Right cardiac atrium (tissue), 5 donors: Measurements from ENCODE around the gene SSR4. TPM values are rescaled to one million over a fixed set of nuclear protein-coding genes. Genes with fewer than 3 reads are reported as not detected.
"Not testable (repeated sequence)": the region's sequence is repeated elsewhere in the genome, so short reads cannot be mapped to it uniquely, and the experiment has no call there.

Source experiments
- ATAC-seq, 2 donors: fragments of 200-7000 bp; cut with Tn5 transposase; one replicate each; pipeline versions ENCODE4 v1.8.0 to v1.9.1; 2020; ENCODE audit warnings: moderate library complexity in 2 of 2, mild to moderate bottlenecking in 1 of 2
- DNase-seq, 3 donors: peaks; one replicate each; pipeline ENCODE4 v3.0.0-alpha.2; 2020
- H3K27ac ChIP-seq: one replicate; pipeline ENCODE4 v1.5.1; 2013; ENCODE audit warnings: mild to moderate bottlenecking, low read length, control low read depth, moderate library complexity
- H3K27me3 ChIP-seq: one replicate; pipeline ENCODE4 v1.6.1; 2013; ENCODE audit not compliant: control insufficient read depth, insufficient read depth
- H3K4me1 ChIP-seq: one replicate; pipeline ENCODE4 v1.6.1; 2013; ENCODE audit warnings: low read length; ENCODE audit not compliant: control insufficient read depth, insufficient read depth
- H3K4me3 ChIP-seq: one replicate; pipeline ENCODE4 v1.5.1; 2013; ENCODE audit warnings: low read length, control low read depth
- H3K9me3 ChIP-seq: one replicate; pipeline ENCODE4 v1.6.1; 2013; ENCODE audit warnings: low read length; ENCODE audit not compliant: control insufficient read depth
- WGBS: extraction: QIAGEN DNeasy Blood & Tissue Kit; methylation state at CpG from one replicate; pipeline ENCODE4 v1.1.7; 2013; 5-methylcytosine and 5-hydroxymethylcytosine counted together
- intact Hi-C, 4 donors: fragments of 100-400 bp; cut with DNase I; formaldehyde crosslinking; loops; one replicate each; pipeline versions ENCODE4 v1.11.0 to v1.14.0; 2022 to 2023
- long read RNA-seq, 4 donors: library from polyadenylated mRNA; unstranded; transcript quantifications; one replicate each; pipeline ENCODE4 v2.0.0, GENCODE V29; 2020 to 2021
- polyA plus RNA-seq: library from polyadenylated mRNA; stranded (reverse); fragments of 200-250 nt; gene quantifications from one replicate; pipeline ENCODE4 v1.2.3, GENCODE V29; 2013
- total RNA-seq, 4 donors: library from RNA; stranded (reverse); fragmentation: NEBNext Ultra II Directional; extraction: Animal tissue kit (Norgen Biotek cat#: 25700); gene quantifications; one replicate each; pipeline ENCODE4 v1.2.1, GENCODE V29; 2021
- donor health status: healthy with polysubstance abuse.
- donor health status: DM: no; HTN: yes; CAD: no.
- donor health status: DM: no; HTN: no; CAD: no.
- donor health status: DM: no; HTN: yes; CAD: no; lungs with severe emphysema.
- donor health status: DM: yes; HTN: yes; CAD: no.

SSR4 gene
- total RNA-seq, result 100 to 1,000 TPM; 162 to 208 (median 193) TPM
- polyA plus RNA-seq, result 336 TPM
- long read RNA-seq, donor 1, transcript SSR4-203 (6 exons, 643 nt), result major isoform, 73 of 84 reads
- long read RNA-seq, donor 1, partial matches to known transcripts, result 1 of 84 reads
- long read RNA-seq, donor 1, other reads (novel, unspliced or antisense), result 7 of 84 reads
- long read RNA-seq, donor 2, transcript SSR4-203 (6 exons, 643 nt), result major isoform, 78 of 96 reads
- long read RNA-seq, donor 2, partial matches to known transcripts, result 14 of 96 reads
- long read RNA-seq, donor 2, other reads (novel, unspliced or antisense), result 0 of 96 reads
- long read RNA-seq, donor 3, transcript SSR4-203 (6 exons, 643 nt), result major isoform, 44 of 70 reads
- long read RNA-seq, donor 3, partial matches to known transcripts, result 12 of 70 reads
- long read RNA-seq, donor 3, other reads (novel, unspliced or antisense), result 10 of 70 reads
- long read RNA-seq, donor 4, transcript SSR4-203 (6 exons, 643 nt), result major isoform, 44 of 54 reads
- long read RNA-seq, donor 4, partial matches to known transcripts, result 2 of 54 reads
- long read RNA-seq, donor 4, other reads (novel, unspliced or antisense), result 3 of 54 reads

DNA sequence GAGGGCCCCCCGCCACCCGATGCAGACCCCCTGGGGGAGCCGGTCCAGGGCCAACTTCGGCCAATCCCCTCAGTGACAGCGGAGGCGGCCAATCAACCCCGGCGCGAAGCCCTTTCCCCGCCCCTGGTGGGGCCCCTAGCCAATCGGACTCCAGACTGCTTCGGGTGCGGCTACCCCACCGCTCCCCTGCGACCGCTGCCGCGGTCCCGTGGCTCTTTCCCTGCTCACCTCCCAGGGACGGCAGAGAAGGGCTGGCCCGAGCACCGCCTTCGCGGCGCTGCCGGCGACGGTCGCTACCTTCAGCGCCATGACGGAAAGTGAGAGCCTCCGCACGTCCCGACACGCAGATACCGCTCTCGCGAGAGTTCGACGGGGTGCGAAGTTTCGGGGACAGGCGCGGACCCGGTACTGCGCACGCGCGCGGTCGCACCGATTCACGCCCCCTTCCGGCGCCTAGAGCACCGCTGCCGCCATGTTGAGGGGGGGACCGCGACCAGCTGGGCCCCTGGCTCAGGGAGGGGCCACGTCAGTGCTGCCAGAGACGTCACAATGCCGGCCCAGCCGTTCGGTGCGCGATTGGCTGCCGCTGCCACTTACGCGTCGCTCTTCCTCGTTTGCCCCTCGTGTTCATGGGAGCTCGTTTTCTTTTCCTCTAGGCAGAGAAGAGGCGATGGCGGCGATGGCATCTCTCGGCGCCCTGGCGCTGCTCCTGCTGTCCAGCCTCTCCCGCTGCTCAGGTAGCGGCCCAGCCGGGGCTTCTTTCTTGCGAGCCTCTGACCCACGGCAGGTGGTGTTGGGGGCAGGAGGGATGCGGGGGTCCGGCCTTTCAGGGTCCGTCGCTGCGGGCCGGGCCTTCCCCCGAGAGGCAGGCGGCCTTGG lies at the start of gene SSR4, which contains the start of gene IDH3G:
Gene SSR4 (plus strand): TSS at position 651 of the 879 bp plus-strand sequence. CDS start 20 bp downstream, at position 671.
Gene IDH3G (minus strand): TSS at position 358 of the 879 bp plus-strand sequence. CDS start 49 bp downstream, at position 309.
- peak; percentile 94 to 97 (median 97) for DNase-seq
- under 1% methylated on average over 92 of the region's 92 CpGs for WGBS
- intact Hi-C loops, result loop anchor here in 1 of 4 donors (10.0 kb wide), 1 partner anchor 131 kb away; the partner anchor contains the start of gene ARHGAP4
- ATAC-seq, result peak; percentile 95 to 96
- Histone ChIP-seq H3K4me3 (peak within 1 kb of the TSS; percentile 90), H3K9me3 (no peaks in the 10 kb centered on the region), H3K27me3 (no peaks in the 10 kb centered on the region), H3K27ac (peak within 1 kb of the TSS; percentile 95), H3K4me1 (peaks cover 4% of the 10 kb centered on the region)

DNA sequence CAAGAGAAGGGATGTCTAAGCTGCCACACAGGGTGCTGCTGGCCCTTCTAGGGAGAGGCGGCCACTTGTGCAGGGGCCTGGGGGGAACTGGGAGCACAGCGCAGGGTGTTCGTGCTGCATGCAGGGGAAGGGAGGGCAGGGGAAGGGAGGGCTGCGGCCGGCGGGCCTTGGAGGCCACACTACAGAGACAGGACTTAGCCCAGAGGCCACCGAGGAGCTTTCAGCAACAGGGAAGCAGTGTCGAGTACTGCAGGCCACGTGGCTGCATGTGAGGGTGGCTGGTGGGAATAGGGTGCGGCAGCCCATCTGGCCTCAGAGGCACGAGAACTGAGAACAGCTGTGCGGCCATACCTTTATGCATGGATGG lies 49.4 kb upstream of the SSR4 start:
- H3K27ac ChIP-seq, H3K27me3 ChIP-seq, H3K4me3 ChIP-seq, DNase-seq, intact Hi-C loops, H3K9me3 ChIP-seq, ATAC-seq, H3K4me1 ChIP-seq: not testable (repeated sequence)
- WGBS, result 25% methylated on average over 12 of the region's 12 CpGs

DNA sequence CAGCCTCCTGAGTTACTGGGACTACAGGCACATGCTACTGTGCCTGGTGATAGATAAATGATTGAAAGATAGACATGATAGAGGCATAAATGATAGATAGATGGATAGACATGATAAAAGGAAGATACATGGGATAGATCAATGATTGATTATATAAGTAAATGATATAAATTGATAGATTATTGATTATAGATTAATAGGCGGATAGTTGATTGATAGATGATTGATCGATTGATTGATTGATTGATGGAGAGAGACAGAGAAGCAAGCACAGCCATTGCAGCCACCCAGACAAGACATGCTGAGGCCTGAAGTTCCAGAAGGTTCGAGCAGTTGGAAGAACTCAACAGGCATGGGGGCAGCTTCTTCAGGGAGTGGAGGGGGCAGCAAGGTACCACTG lies 48.1 kb upstream of the SSR4 start:
- DNase-seq (no peak), ATAC-seq (no peak)
- no peaks in the 10 kb centered on the region for H3K9me3 ChIP-seq
- H3K27ac ChIP-seq, result no peak overlapping the region
- intact Hi-C loops, result no loop called here
- H3K27me3 ChIP-seq, result no peaks in the 10 kb centered on the region
- 86% methylated on average over 3 of the region's 3 CpGs for WGBS
- no peak overlapping the region for H3K4me3 ChIP-seq
- no peaks in the 10 kb centered on the region for H3K4me1 ChIP-seq

DNA sequence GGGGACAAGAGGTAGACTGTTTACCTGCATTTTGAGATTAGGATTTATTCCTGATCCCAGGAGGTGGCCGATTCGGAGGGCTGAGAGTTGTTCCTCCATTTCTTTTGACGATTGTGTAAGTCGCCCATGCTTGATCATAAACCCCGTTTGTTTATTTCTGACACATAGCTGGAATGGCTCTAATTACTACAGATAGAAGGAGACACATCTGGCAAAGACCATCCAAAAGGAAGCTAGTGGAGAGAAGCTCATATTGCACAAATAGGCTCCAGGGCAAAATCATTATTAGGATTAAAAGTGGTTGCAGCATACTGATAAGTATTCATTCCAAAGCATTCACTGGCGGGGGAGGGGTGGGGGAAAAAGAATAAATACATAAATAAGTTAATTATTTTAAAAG lies 47.5 kb upstream of the SSR4 start:
- not testable (repeated sequence) for ATAC-seq

DNA sequence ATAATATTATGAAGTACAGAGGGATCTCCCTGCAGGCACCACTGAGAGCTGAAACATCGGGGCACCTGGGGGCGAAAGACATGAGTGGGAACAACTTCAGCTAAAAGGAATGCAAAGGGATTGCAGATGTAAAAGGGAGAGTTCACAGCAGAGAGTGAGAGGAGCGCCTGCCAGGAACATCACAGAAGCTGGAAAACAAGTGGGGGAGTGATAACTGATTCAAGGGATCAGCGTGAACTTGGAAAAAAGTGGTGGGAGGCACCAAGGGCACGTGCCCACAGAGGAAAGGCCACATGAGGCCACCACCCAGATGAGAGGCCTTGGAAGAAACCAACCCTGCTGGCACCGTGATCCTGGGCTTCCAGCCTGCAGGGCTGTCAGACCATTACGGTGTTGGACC lies 45.5 kb upstream of the SSR4 start:
- not testable (repeated sequence) for ATAC-seq

More for the DNA sequence above, 47.5 kb upstream of the SSR4 start:
- WGBS, result 78% methylated on average over 6 of the region's 6 CpGs
- H3K4me1 ChIP-seq, H3K27me3 ChIP-seq, DNase-seq, H3K4me3 ChIP-seq, H3K27ac ChIP-seq, H3K9me3 ChIP-seq, intact Hi-C loops: not testable (repeated sequence)

DNA sequence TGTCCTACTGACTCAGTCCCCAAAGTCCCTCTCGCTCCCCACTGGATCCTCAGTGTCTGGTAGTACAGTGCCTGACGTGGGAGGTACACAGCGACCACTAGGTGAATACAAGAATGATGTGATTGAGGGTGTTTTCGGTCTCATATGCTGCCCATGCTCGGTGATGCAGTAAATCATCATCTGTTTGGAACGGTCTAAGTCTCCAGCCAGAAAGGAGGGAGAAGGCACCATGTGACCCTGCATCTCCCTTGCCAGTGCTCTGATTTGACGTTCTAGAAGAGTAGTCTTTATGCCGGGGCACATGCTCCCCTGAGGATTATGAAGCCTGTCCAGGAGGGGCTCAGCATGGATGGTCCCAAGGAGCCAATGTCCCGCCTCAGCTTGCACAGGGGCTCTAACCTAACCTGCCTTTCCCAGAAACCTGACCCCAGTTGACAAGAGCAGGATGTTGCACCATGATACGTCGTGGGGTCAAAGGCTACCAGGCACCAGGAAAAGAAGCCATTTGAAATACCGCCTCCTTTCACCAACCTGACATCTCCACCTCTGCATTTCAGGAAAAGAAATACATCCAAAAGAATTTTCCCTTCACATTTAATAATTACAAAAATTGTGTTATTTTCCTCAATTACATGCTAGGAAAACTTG lies 44.2 kb upstream of the SSR4 start:
- Histone ChIP-seq H3K4me3 (no peak overlapping the region), H3K9me3 (no peaks in the 10 kb centered on the region), H3K27me3 (no peaks in the 10 kb centered on the region), H3K27ac (no peak overlapping the region), H3K4me1 (no peaks in the 10 kb centered on the region)
- 81% methylated on average over 12 of the region's 12 CpGs for WGBS
- intact Hi-C loops, result no loop called here
- no peak for ATAC-seq
- DNase-seq, result no peak

More for the DNA sequence above, 45.5 kb upstream of the SSR4 start:
- DNase-seq, H3K4me3 ChIP-seq, intact Hi-C loops, H3K4me1 ChIP-seq, H3K27ac ChIP-seq, H3K27me3 ChIP-seq, H3K9me3 ChIP-seq: not testable (repeated sequence)
- WGBS, result 85% methylated on average over 7 of the region's 7 CpGs

DNA sequence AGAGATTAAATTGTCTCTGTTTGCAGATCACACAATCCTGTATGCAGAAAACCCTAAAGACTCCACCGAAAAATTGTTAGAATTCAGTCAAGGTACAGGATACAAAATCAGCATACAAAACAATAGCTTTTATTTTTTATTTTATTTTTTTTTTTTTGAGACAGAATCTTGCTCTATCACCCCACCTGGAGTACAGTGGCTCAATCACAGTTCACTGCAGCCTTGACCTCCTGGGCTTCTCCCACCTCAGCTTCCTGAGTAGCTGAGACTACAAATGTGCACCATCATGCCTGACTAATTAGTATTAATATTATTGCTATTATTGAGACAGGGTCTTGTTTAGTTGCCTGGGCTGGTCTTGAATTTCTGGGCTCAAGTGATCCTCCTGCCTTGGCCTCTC lies 39.3 kb upstream of the SSR4 start:
- Histone ChIP-seq H3K9me3 (no peaks in the 10 kb centered on the region), H3K4me3 (no peak overlapping the region), H3K27ac (no peak overlapping the region), H3K27me3 (no peaks in the 10 kb centered on the region), H3K4me1 (no peaks in the 10 kb centered on the region)
- no peak for DNase-seq
- 68% methylated on average over 1 of the region's 1 CpG for WGBS
- no peak for ATAC-seq
- intact Hi-C loops, result no loop called here

DNA sequence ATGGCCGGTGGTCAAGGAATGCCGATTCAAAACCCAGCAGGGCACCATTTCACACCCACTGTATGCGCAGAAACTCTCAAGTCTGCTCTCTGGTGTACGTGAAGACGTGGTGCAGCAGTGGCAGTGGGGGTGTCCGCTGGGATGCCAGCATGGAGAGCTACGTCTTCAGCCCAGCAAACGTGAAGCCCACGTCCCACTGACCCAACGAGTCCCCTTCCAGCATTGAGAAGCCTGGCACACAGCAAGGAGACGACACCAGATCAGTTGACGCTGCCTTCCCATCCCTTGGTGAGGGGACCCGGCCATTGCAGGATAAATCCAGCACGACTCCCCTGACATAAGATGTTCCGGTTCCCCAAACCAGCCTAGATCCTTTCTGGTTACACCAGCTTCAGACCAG lies 32.6 kb upstream of the SSR4 start:
- 78% methylated on average over 15 of the region's 15 CpGs for WGBS
- no peaks in the 10 kb centered on the region for H3K27me3 ChIP-seq
- no peak for ATAC-seq
- no peak for DNase-seq
- H3K4me1 ChIP-seq, result no peaks in the 10 kb centered on the region
- H3K9me3 ChIP-seq, result no peaks in the 10 kb centered on the region
- no peak overlapping the region for H3K4me3 ChIP-seq
- no peak overlapping the region for H3K27ac ChIP-seq
- intact Hi-C loops, result loop anchor here in 2 of 4 donors (10.0 kb wide), 1 partner anchor 193 kb away; no protein-coding TSS in a partner anchor

DNA sequence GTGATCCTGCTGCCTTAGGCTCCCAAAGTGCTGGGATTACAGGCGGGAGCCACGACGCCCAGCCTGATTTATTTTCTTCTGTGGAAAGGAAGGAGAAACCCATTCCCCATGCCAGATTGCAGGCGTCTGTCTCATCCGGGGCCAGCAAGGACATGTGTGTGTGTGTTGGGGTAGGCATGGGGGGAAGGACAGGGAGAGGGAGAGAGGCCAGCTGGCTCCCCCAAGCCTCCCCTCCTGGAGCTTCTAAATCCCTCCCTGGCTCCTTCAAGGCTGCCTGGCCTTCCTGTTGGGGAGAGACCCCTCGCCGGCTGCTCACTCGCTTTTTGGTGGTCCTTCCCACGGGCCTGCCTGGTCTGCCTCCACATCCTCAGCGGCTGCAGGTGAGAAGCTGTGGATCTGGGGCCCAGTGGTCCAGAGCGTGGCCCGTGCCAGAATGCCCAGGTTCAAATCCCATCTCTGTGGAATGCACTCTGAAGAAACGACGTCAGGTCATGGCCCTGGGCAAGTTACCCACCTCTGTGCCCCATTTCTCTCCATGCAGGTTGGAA lies 31.8 kb upstream of the SSR4 start:
- H3K27me3 ChIP-seq, result no peaks in the 10 kb centered on the region
- intact Hi-C loops, result loop anchor here in 2 of 4 donors (10.0 kb wide), 1 partner anchor 192 kb away; no protein-coding TSS in a partner anchor

DNA sequence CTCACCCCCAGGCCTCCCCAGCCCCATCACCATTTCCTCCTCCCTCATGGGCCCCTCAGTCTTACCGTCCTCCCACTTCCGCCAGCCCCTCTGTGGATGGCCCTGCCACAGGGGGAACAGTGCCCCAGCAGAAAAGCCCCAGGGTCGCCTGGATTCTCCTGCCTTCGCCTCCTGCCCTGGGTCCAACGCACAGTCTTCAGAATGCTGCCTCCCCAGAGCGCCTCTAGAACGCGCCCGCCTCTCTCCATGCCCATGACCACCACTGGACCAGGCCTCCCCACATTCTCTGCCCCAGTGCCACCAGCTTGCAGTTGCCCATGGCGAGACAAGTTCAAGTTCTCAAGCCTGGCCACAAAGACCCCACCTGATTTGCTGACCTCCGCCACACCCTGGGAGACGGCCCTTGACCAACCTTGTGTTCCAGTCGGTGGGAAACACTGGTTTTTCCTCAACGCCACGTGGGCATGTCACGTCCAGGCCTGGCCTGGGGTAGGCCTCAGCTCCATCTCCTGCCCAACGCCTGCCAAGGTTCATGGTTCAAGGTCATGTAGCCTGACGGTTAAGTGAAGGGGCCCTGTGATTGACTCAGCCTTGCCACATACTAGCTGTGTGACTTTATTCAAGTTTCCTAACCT lies 31.1 kb upstream of the SSR4 start:
- intact Hi-C loops, result loop anchor here in 2 of 4 donors (10.0 kb wide), 1 partner anchor 191 kb away; no protein-coding TSS in a partner anchor
- DNase-seq, result peak in 2 of 3 donors; percentile 30 to 44
- Histone ChIP-seq H3K4me1 (no peaks in the 10 kb centered on the region), H3K9me3 (no peaks in the 10 kb centered on the region), H3K27me3 (no peaks in the 10 kb centered on the region), H3K4me3 (no peak overlapping the region), H3K27ac (no peak overlapping the region)
- WGBS, result 89% methylated on average over 15 of the region's 18 CpGs
- no peak for ATAC-seq

More for the DNA sequence above, 31.8 kb upstream of the SSR4 start:
- Histone ChIP-seq H3K27ac (no peak overlapping the region), H3K9me3 (no peaks in the 10 kb centered on the region), H3K4me3 (no peak overlapping the region), H3K4me1 (no peaks in the 10 kb centered on the region)
- no peak for ATAC-seq
- WGBS, result 88% methylated on average over 14 of the region's 14 CpGs
- DNase-seq, result peak in 2 of 3 donors; percentile 32 to 33
